Cardiac fibroblast (primary cell): ENCODE results near the gene EYS.

Source experiments
- DNase-seq, 2 donors: peaks; one replicate each; pipeline versions ENCODE4 v3.0.0 to v3.0.0-alpha.2; 2010; ENCODE audit warnings: low read depth in 2 of 2
- H3K4me3 ChIP-seq, 2 donors: replicated peaks in 1 of 2; 1 replicate in 1 of 2; 2 replicates in 1 of 2; pipeline ENCODE4 v1.5.1; 2011; ENCODE audit warnings: low read depth in 2 of 2, low read length in 2 of 2, mild to moderate bottlenecking in 2 of 2, moderate library complexity in 1 of 2
- TF ChIP-seq, protein P1 (sequence below): IDR thresholded peaks from one replicate; pipeline ENCODE4 v1.5.1; 2011; ENCODE audit warnings: low read depth, mild to moderate bottlenecking, low read length, inconsistent platforms

The EYS gene

GRCh38 chr6:64750910-64751309 is 956.1 kb downstream of the EYS start:
- TF ChIP-seq, protein P1, sequence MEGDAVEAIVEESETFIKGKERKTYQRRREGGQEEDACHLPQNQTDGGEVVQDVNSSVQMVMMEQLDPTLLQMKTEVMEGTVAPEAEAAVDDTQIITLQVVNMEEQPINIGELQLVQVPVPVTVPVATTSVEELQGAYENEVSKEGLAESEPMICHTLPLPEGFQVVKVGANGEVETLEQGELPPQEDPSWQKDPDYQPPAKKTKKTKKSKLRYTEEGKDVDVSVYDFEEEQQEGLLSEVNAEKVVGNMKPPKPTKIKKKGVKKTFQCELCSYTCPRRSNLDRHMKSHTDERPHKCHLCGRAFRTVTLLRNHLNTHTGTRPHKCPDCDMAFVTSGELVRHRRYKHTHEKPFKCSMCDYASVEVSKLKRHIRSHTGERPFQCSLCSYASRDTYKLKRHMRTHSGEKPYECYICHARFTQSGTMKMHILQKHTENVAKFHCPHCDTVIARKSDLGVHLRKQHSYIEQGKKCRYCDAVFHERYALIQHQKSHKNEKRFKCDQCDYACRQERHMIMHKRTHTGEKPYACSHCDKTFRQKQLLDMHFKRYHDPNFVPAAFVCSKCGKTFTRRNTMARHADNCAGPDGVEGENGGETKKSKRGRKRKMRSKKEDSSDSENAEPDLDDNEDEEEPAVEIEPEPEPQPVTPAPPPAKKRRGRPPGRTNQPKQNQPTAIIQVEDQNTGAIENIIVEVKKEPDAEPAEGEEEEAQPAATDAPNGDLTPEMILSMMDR, result no peak
- no peak overlapping the region for H3K4me3 ChIP-seq
- DNase-seq, result no peak

- no peak overlapping the region for H3K4me3 ChIP-seq
- peak; percentile 1 to 79 for DNase-seq
- TF ChIP-seq, protein P1, result no peak
Measured at GRCh38 chr6:64737418-64737817, 969.6 kb downstream of the EYS start.

DNA sequence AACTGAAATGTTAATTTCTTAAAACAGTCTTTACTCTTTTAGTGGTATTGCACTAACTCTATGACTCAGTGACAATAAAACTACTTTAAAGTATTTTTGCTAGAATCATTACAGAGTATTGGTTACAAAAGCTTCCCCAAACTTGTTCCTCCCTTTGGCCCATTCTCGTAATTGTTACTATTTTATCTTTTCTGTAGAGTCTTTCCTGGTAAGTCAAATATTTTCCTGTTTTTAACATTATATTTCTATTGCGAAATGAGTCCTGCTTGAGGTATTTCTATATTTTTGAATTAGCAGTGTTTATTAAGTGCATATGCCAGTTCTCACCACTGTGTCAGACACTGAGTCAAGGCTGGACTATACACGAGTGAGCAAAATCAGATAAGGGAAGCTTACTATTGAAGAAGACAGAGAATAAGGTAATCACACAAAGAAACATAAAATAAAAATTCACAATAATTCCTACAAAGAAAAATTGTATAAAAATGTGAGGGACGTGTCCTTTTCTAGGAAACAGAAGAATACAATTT is 970.5 kb downstream of the EYS start:
- TF ChIP-seq, protein P1, result no peak
- peak in 1 of 2 donors; percentile 72 for DNase-seq
- no peak overlapping the region for H3K4me3 ChIP-seq

DNA sequence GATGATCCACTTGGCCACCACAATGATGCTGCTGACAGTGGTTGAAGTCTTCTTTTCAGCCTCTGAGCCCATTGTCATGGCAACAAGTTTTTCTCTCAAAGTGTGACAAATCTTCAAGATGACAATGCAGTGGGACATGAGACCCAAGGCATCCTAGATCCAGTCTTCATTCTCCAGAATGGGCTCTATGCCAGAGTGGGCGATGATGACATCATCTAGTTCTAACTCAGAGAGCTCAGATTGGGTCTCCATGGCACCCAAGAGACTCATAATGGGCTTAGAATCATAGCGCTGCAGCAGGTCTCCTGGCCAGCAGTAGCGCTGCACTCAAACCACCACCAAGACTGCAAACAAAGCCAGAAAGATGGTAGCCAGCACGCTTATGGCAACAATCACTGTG is 973.6 kb downstream of the EYS start:
- TF ChIP-seq, protein P1, result no peak
- no peak overlapping the region for H3K4me3 ChIP-seq
- no peak for DNase-seq

GRCh38 chr6:64732888-64733287 is 974.1 kb downstream of the EYS start:
- TF ChIP-seq, protein P1, result no peak
- H3K4me3 ChIP-seq, result no peak overlapping the region
- peak; percentile 12 to 71 for DNase-seq

DNA sequence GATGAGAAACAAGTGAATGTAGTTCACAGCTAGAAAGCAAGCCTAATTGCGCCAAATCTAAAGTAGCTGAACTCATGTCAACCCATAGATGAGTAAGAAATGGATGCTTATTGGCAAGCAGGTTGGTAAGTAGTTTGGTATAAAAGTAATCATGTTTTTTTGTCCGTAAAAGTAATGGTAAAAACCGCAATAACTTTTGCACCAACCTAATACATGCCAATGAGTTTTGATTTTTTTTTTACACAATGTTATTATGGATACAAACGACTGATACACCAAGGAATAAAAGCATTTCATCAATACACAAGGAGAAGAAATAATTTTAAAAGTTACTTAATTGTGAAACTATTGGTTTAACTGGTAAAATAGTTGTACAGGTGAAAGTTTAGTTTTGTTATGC is 977.5 kb downstream of the EYS start:
- no peak for DNase-seq
- TF ChIP-seq, protein P1, result no peak
- no peak overlapping the region for H3K4me3 ChIP-seq

- TF ChIP-seq, protein P1, result no peak
- H3K4me3 ChIP-seq, result no peak overlapping the region
- DNase-seq, result no peak
Measured at GRCh38 chr6:64727075-64727474, 980.0 kb downstream of the EYS start.
